ENCODE results near the gene SNRPA. TPM values are rescaled to one million over a fixed set of nuclear protein-coding genes. Genes with fewer than 3 reads are reported as not detected.

SNRPA gene
- total and polyA plus RNA-seq, 2 of the 13 experiments (the other 11 are each of a cell fraction or from before 2014, with no cell fraction given), result 59.6 to 162 TPM

- 0 out of 2 replicates have a peak, but pooled peaks have one; percentile 68 for TF ChIP-seq SMAD1 (CRISPR knock-in tag; IDR thresholded peaks at IDR 0.05; ENCODE audit: borderline replicate concordance, low read depth)
- no peak for TF ChIP-seq ZNF512B (CRISPR knock-in tag; IDR thresholded peaks at IDR 0.05; ENCODE audit: borderline replicate concordance)
- TF ChIP-seq ZNF841 (CRISPR knock-in tag; IDR thresholded peaks at IDR 0.05; ENCODE audit: borderline replicate concordance), result no peak
- TF ChIP-seq SRSF4 (IDR thresholded peaks at IDR 0.05; ENCODE audit: low read depth, low read length, poor library complexity, severe bottlenecking), result no peak
- no peak for TF ChIP-seq SRF (IDR thresholded peaks at IDR 0.05; ENCODE audit: low read depth, low read length)
- no peak for TF ChIP-seq ZSCAN20 (CRISPR knock-in tag; IDR thresholded peaks at IDR 0.05; ENCODE audit: borderline replicate concordance)
- TF ChIP-seq ZBTB14 (CRISPR knock-in tag; IDR thresholded peaks at IDR 0.05), result no peak
- TF ChIP-seq ZNF224 (CRISPR knock-in tag; IDR thresholded peaks at IDR 0.05), result 0 out of 2 replicates have a peak, but pooled peaks have one; percentile 63
- TF ChIP-seq ZNF18 (CRISPR knock-in tag; IDR thresholded peaks at IDR 0.05; ENCODE audit: insufficient replicate concordance), result peak; percentile 65
- no peak for TF ChIP-seq NRL (CRISPR knock-in tag; IDR thresholded peaks at IDR 0.05; ENCODE audit: borderline replicate concordance)
- TF ChIP-seq HNRNPLL (IDR thresholded peaks at IDR 0.05; ENCODE audit: low read depth, low read length, poor library complexity, severe bottlenecking), result peak; percentile 79
- TF ChIP-seq RXRA (CRISPR knock-in tag; IDR thresholded peaks at IDR 0.05), result 0 out of 2 replicates have a peak, but pooled peaks have one; percentile 22
- TF ChIP-seq ZGPAT (CRISPR knock-in tag; IDR thresholded peaks at IDR 0.05), result peak; percentile 43; the same call in 1 of the 2 replicates
- TF ChIP-seq ELF3 (CRISPR knock-in tag; IDR thresholded peaks at IDR 0.05), result peak; percentile 86
- TF ChIP-seq ZSCAN25 (CRISPR knock-in tag; IDR thresholded peaks at IDR 0.05), result 0 out of 2 replicates have a peak, but pooled peaks have one; percentile 30
- peak; percentile 94; the same call in 1 of the 2 replicates for TF ChIP-seq ARID4A (CRISPR knock-in tag; IDR thresholded peaks at IDR 0.05; ENCODE audit: borderline replicate concordance)
Observed at GRCh38 chr19:40777937-40778705, 27.1 kb downstream of the SNRPA start, which contains the start of gene RAB4B (continued).

Data from HepG2 (cell line).